Omental fat pad (tissue), 4 donors: ENCODE data around the gene RECQL. TPM values are rescaled to one million over a fixed set of nuclear protein-coding genes. Genes with fewer than 3 reads are reported as not detected.
A peak's percentile ranks its signal among the peaks of the same experiment; 100 is the strongest.

Experiments
- ATAC-seq: fragments of 150-250 bp; one replicate; pipeline ENCODE4 v1.9.1; 2016; ENCODE audit warnings: mild to moderate bottlenecking, moderate library complexity; ENCODE audit not compliant: low FRiP score
- DNase-seq: peaks from one replicate; pipeline ENCODE4 v3.0.0-alpha.2; 2019; ENCODE audit warnings: low spot score
- total RNA-seq, 4 donors: library from RNA; depleted of rRNA; stranded (reverse); fragments of >200 nt; gene quantifications; one replicate each; pipeline ENCODE4 v1.1.0, GENCODE V29; 2016
- TF ChIP-seq, protein P1 (sequence below), 3 donors: fragments of 450-650 bp; IDR thresholded peaks; one replicate each; pipeline ENCODE4 v1.5.1; 2016 to 2017; ENCODE audit warnings: antibody characterized with exemption in 3 of 3, mild to moderate bottlenecking in 3 of 3, moderate library complexity in 2 of 3

RECQL gene
- total RNA-seq, 4 donors from 2014 or later: 28.7 to 41.6 (median 33.3) TPM

DNA sequence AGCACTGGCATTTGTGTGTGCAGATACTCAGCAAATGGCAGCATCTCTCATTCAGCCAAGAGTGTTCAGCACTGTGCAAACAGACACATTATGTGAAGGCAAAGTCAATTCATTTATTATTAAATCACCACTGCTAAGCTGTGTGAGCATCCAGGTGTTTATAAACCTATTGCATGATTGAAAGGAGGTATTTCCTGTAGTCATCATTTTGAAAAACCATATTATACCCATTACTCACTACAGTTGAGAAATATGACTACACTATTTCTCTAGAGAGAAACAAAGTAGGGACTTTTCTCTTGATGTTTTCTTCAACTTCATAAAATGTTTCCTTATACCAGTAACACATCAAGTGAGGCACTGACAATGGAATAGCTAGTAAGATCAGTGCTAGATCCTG lies 38.4 kb upstream of the RECQL start:
- ATAC-seq (no peak), DNase-seq (no peak)
- TF ChIP-seq, protein P1, sequence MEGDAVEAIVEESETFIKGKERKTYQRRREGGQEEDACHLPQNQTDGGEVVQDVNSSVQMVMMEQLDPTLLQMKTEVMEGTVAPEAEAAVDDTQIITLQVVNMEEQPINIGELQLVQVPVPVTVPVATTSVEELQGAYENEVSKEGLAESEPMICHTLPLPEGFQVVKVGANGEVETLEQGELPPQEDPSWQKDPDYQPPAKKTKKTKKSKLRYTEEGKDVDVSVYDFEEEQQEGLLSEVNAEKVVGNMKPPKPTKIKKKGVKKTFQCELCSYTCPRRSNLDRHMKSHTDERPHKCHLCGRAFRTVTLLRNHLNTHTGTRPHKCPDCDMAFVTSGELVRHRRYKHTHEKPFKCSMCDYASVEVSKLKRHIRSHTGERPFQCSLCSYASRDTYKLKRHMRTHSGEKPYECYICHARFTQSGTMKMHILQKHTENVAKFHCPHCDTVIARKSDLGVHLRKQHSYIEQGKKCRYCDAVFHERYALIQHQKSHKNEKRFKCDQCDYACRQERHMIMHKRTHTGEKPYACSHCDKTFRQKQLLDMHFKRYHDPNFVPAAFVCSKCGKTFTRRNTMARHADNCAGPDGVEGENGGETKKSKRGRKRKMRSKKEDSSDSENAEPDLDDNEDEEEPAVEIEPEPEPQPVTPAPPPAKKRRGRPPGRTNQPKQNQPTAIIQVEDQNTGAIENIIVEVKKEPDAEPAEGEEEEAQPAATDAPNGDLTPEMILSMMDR (IDR thresholded peaks at IDR 0.05): no peak

DNA sequence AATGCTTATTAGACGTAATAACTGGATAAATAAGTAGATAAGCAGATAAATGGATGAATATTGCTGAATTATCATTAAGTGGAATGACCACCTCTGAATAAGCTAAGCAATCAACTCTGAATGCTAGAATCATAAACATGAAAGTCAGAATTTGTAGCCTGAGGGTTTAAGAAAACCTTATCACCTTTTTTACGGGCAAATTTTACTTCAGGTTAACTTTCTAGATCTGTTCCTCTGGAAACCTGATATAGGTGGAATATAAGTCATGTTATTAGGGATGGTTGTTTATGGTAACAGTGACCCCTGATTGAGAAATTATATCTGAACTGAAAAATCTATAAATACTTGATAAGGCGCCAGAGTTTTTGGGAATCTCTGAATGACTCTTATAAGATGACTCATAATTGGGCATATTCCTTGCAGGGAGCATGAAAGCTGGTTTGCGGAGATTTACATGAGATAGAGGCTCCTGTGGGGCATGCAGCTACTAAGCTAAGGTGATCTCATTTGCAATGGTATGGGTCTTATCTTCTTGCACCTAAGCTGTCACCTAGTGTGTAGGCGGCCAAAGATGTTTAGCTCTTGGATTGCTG lies 36.7 kb upstream of the RECQL start:
- TF ChIP-seq, protein P1 (IDR thresholded peaks at IDR 0.05): no peak
- DNase-seq: no peak
- ATAC-seq: no peak

DNA sequence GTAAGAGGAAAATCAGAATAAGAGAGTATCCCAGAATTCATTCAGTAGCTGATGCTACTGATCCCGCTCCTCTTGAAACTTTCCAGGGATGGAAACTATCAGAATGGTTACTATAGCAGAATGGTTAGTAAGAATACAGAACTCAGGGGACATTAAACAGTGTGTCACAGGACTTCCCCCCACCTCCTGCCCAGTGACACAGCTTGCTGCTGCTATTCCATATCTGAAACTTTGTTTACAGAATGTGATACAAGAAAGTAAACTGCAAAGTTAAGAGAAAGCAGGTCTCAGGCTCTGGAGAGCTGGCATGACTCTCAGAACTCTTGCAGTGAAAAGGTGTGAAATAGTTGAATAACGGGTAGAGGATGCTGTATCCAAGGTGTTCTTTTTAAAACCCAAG lies 28.0 kb upstream of the RECQL start:
- DNase-seq: no peak
- no peak for ATAC-seq
- TF ChIP-seq, protein P1 (IDR thresholded peaks at IDR 0.05): no peak

GRCh38 chr12:21528953-21529352 lies 27.5 kb upstream of the RECQL start:
- TF ChIP-seq, protein P1 (IDR thresholded peaks at IDR 0.05): no peak
- DNase-seq: no peak

GRCh38 chr12:21527451-21528180 lies 26.2 kb upstream of the RECQL start:
- TF ChIP-seq, protein P1 (IDR thresholded peaks at IDR 0.05): no peak
- ATAC-seq: peak; percentile 91
- no peak for DNase-seq

More at GRCh38 chr12:21528953-21529352, 27.5 kb upstream of the RECQL start:
- no peak for ATAC-seq

GRCh38 chr12:21526721-21527345 lies 25.4 kb upstream of the RECQL start:
- TF ChIP-seq, protein P1 (IDR thresholded peaks at IDR 0.05): no peak
- ATAC-seq (no peak), DNase-seq (no peak)
